Astrocyte (in vitro differentiated cells and primary cell): ENCODE results near the gene GAL3ST1.

ENCODE experiments used
- CTCF ChIP-seq: IDR thresholded peaks from 2 replicates; pipeline ENCODE4 v1.5.1; 2011; ENCODE audit warnings: low read depth, mild to moderate bottlenecking, inconsistent platforms, low read length, moderate library complexity; ENCODE audit not compliant: insufficient read depth
- EZH2 ChIP-seq: IDR thresholded peaks from 2 replicates; pipeline ENCODE4 v1.6.1; 2012; ENCODE audit warnings: mild to moderate bottlenecking, low read length, inconsistent platforms; ENCODE audit not compliant: insufficient read depth

- TF ChIP-seq CTCF (no peak), EZH2 (no peak)
Observed at GRCh38 chr22:30586414-30586813, 11.9 kb upstream of the GAL3ST1 start.
